Measurements from ENCODE around the gene CES2.

DNA sequence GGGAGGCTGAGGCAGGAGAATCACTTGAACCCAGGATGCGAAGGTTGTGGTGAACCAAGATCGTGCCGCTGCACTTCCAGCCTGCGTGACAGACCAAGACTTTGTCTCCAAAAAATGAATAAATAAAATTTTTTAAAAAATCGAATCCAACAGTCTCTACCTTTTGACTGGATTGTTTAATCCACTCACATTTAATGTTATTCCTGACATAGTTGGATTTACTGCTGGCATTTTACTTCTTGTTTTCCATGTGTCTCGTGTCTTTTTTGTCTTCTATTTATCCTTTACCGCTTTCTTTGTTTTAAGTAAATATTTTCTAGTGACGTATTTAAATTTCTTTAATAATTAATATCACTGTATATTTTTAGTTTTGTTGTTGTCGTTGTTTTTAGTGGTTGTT lies 47.7 kb downstream of the CES2 start:
- TF ChIP-seq POLR2A (IDR thresholded peaks at IDR 0.05; ENCODE audit: low read length) = no peak
- no peak for TF ChIP-seq GATA1 (IDR thresholded peaks at IDR 0.05; ENCODE audit: low read depth, low read length)

Measured in erythroblast (primary cell).